Activated naive CD8-positive, alpha-beta T cell treated with anti-CD3 and anti-CD28 coated beads, Interleukin-2, amount 50 U/mL, for 24 hours (primary cell): Measurements from ENCODE around the gene SH2D1B.
A peak's percentile ranks its signal among the peaks of the same experiment; 100 is the strongest.

Experiments used
- ATAC-seq: fragments of 150-1000 bp; cut with Tn5 transposase; one replicate; pipeline ENCODE4 v1.10.0; 2021
- DNase-seq: peaks from one replicate; pipeline ENCODE4 v3.0.0; 2021
- H3K27ac Mint-ChIP-seq: one replicate; pipeline ENCODE4 v1.8.0; 2021; ENCODE audit warnings: mild to moderate bottlenecking, mixed read lengths
- H3K27me3 Mint-ChIP-seq: one replicate; pipeline ENCODE4 v1.8.0; 2021; ENCODE audit warnings: mixed read lengths
- H3K36me3 Mint-ChIP-seq: one replicate; pipeline ENCODE4 v1.8.0; 2021; ENCODE audit warnings: low read depth, mixed read lengths
- H3K4me1 Mint-ChIP-seq: one replicate; pipeline ENCODE4 v1.8.0; 2021; ENCODE audit warnings: mixed read lengths
- H3K4me3 Mint-ChIP-seq: one replicate; pipeline ENCODE4 v1.8.0; 2021; ENCODE audit warnings: mild to moderate bottlenecking, moderate library complexity, mixed read lengths
- H3K9me3 Mint-ChIP-seq: one replicate; pipeline ENCODE4 v1.8.0; 2021; ENCODE audit warnings: mixed read lengths

Gene SH2D1B

GRCh38 chr1:162416909-162417308 is 5.0 kb upstream of the SH2D1B start:
- no peaks in the 10 kb centered on the region for H3K36me3 Mint-ChIP-seq
- H3K9me3 Mint-ChIP-seq = no peaks in the 10 kb centered on the region
- no peak overlapping the region for H3K27ac Mint-ChIP-seq
- no peaks in the 10 kb centered on the region for H3K4me1 Mint-ChIP-seq
- ATAC-seq (no peak), DNase-seq (no peak)
- no peak overlapping the region for H3K4me3 Mint-ChIP-seq
- H3K27me3 Mint-ChIP-seq = peaks cover 12% of the 10 kb centered on the region

GRCh38 chr1:162416215-162416614 is 4.3 kb upstream of the SH2D1B start:
- no peaks in the 10 kb centered on the region for H3K9me3 Mint-ChIP-seq
- H3K27ac Mint-ChIP-seq = no peak overlapping the region
- H3K4me1 Mint-ChIP-seq = no peaks in the 10 kb centered on the region
- H3K27me3 Mint-ChIP-seq = peaks cover 15% of the 10 kb centered on the region
- ATAC-seq (no peak), DNase-seq (no peak)
- H3K36me3 Mint-ChIP-seq = no peaks in the 10 kb centered on the region
- no peak overlapping the region for H3K4me3 Mint-ChIP-seq

GRCh38 chr1:162407539-162407938 is 4.4 kb downstream of the SH2D1B start:
- peaks cover 7% of the 10 kb centered on the region for H3K27me3 Mint-ChIP-seq
- no peak overlapping the region for H3K27ac Mint-ChIP-seq
- no peak for DNase-seq
- H3K36me3 Mint-ChIP-seq = no peaks in the 10 kb centered on the region
- no peaks in the 10 kb centered on the region for H3K9me3 Mint-ChIP-seq
- H3K4me1 Mint-ChIP-seq = no peaks in the 10 kb centered on the region
- no peak for ATAC-seq
- no peak overlapping the region for H3K4me3 Mint-ChIP-seq

- Mint-ChIP-seq H3K27ac (no peak overlapping the region), H3K36me3 (no peaks in the 10 kb centered on the region), H3K9me3 (no peaks in the 10 kb centered on the region), H3K4me1 (no peaks in the 10 kb centered on the region), H3K27me3 (peaks cover 9% of the 10 kb centered on the region), H3K4me3 (no peak overlapping the region)
- DNase-seq (no peak), ATAC-seq (no peak)
Measured at GRCh38 chr1:162406811-162407210, 5.1 kb downstream of the SH2D1B start.

GRCh38 chr1:162405800-162406199 is 6.1 kb downstream of the SH2D1B start:
- Mint-ChIP-seq H3K36me3 (no peaks in the 10 kb centered on the region), H3K4me1 (no peaks in the 10 kb centered on the region), H3K27me3 (peaks cover 7% of the 10 kb centered on the region), H3K9me3 (no peaks in the 10 kb centered on the region), H3K4me3 (no peak overlapping the region), H3K27ac (no peak overlapping the region)
- ATAC-seq (no peak), DNase-seq (no peak)

- Mint-ChIP-seq H3K27me3 (peaks cover 8% of the 10 kb centered on the region), H3K36me3 (no peaks in the 10 kb centered on the region), H3K9me3 (no peaks in the 10 kb centered on the region), H3K4me3 (no peak overlapping the region), H3K27ac (no peak overlapping the region), H3K4me1 (no peaks in the 10 kb centered on the region)
- DNase-seq (no peak), ATAC-seq (no peak)
Measured at GRCh38 chr1:162404550-162405160, 7.3 kb downstream of the SH2D1B start.

- no peak for DNase-seq
- H3K9me3 Mint-ChIP-seq = no peaks in the 10 kb centered on the region
- ATAC-seq = no peak
- peaks cover 17% of the 10 kb centered on the region for H3K27me3 Mint-ChIP-seq
- H3K27ac Mint-ChIP-seq = no peak overlapping the region
- no peaks in the 10 kb centered on the region for H3K4me1 Mint-ChIP-seq
- no peak overlapping the region for H3K4me3 Mint-ChIP-seq
- H3K36me3 Mint-ChIP-seq = no peaks in the 10 kb centered on the region
Measured at GRCh38 chr1:162400790-162401355, 11.1 kb downstream of the SH2D1B start.

GRCh38 chr1:162398999-162399580 is 12.8 kb downstream of the SH2D1B start:
- Mint-ChIP-seq H3K4me3 (no peak overlapping the region), H3K27ac (no peak overlapping the region), H3K4me1 (no peaks in the 10 kb centered on the region), H3K27me3 (peaks cover 17% of the 10 kb centered on the region), H3K36me3 (no peaks in the 10 kb centered on the region), H3K9me3 (no peaks in the 10 kb centered on the region)
- no peak for ATAC-seq
- DNase-seq = no peak

- peaks cover 17% of the 10 kb centered on the region for H3K27me3 Mint-ChIP-seq
- H3K27ac Mint-ChIP-seq = no peak overlapping the region
Measured at GRCh38 chr1:162397943-162398560, 13.9 kb downstream of the SH2D1B start.

GRCh38 chr1:162397039-162397448 is 14.9 kb downstream of the SH2D1B start:
- no peak for DNase-seq
- H3K36me3 Mint-ChIP-seq = no peaks in the 10 kb centered on the region
- H3K9me3 Mint-ChIP-seq = no peaks in the 10 kb centered on the region
- peak; percentile 24 for ATAC-seq
- no peaks in the 10 kb centered on the region for H3K4me1 Mint-ChIP-seq
- no peak overlapping the region for H3K4me3 Mint-ChIP-seq
- no peak overlapping the region for H3K27ac Mint-ChIP-seq
- H3K27me3 Mint-ChIP-seq = peaks cover 16% of the 10 kb centered on the region

More at GRCh38 chr1:162397943-162398560, 13.9 kb downstream of the SH2D1B start:
- Mint-ChIP-seq H3K4me3 (no peak overlapping the region), H3K9me3 (no peaks in the 10 kb centered on the region), H3K36me3 (no peaks in the 10 kb centered on the region), H3K4me1 (no peaks in the 10 kb centered on the region)
- ATAC-seq (peak; percentile 15), DNase-seq (no peak)

- Mint-ChIP-seq H3K9me3 (no peaks in the 10 kb centered on the region), H3K36me3 (no peaks in the 10 kb centered on the region), H3K27me3 (peaks cover 16% of the 10 kb centered on the region), H3K27ac (no peak overlapping the region), H3K4me3 (no peak overlapping the region), H3K4me1 (no peaks in the 10 kb centered on the region)
- ATAC-seq (no peak), DNase-seq (no peak)
Measured at GRCh38 chr1:162396201-162396906, 15.6 kb downstream of the SH2D1B start.

GRCh38 chr1:162391790-162392563 is 20.0 kb downstream of the SH2D1B start:
- DNase-seq = peak; percentile 14
- H3K9me3 Mint-ChIP-seq = no peaks in the 10 kb centered on the region
- peaks cover 5% of the 10 kb centered on the region for H3K4me1 Mint-ChIP-seq
- peaks cover 11% of the 10 kb centered on the region for H3K27me3 Mint-ChIP-seq
- H3K27ac Mint-ChIP-seq = no peak overlapping the region
- no peak for ATAC-seq
- H3K4me3 Mint-ChIP-seq = no peak overlapping the region
- no peaks in the 10 kb centered on the region for H3K36me3 Mint-ChIP-seq

- Mint-ChIP-seq H3K4me1 (peaks cover 5% of the 10 kb centered on the region), H3K4me3 (no peak overlapping the region), H3K27ac (no peak overlapping the region), H3K27me3 (peaks cover 6% of the 10 kb centered on the region), H3K36me3 (no peaks in the 10 kb centered on the region), H3K9me3 (no peaks in the 10 kb centered on the region)
- ATAC-seq (no peak), DNase-seq (no peak)
Measured at GRCh38 chr1:162390396-162391185, 21.3 kb downstream of the SH2D1B start.
